A673 (cell line): ENCODE results near the gene SPTLC2. TPM values are rescaled to one million over a fixed set of nuclear protein-coding genes. Genes with fewer than 3 reads are reported as not detected.

Experiments
- BruUV-seq: library from RNA; stranded (reverse); fragments of 400-500 nt; replicated peaks from 2 replicates; lab custom pipeline; 2021; lab: Mats Ljungman, UMichigan
- CTCF ChIA-PET: fragments of 300-600 bp; sonication (Branson Sonifier 250); formaldehyde crosslinking; loops from one replicate; lab custom pipeline; 2022; ENCODE audit warnings: antibody characterized with exemption; lab: Charles Lee
- POLR2A ChIA-PET: fragments of 300-600 bp; sonication (Branson Sonifier 250); formaldehyde crosslinking; loops from one replicate; lab custom pipeline; 2022; ENCODE audit warnings: antibody characterized with exemption; ENCODE audit not compliant: low non-redundant PET; lab: Charles Lee
- DNase-seq: peaks from one replicate; pipeline ENCODE4 v3.0.0-alpha.2; 2015; ENCODE audit warnings: low spot score
- H3K27ac ChIP-seq: fragments of 200-600 bp; sonication (generic); 2 replicates; pipeline ENCODE4 v1.5.1; 2016; ENCODE audit warnings: mixed run types, low read depth, mild to moderate bottlenecking, mixed read lengths, antibody characterized with exemption, low read length; ENCODE audit not compliant: poor library complexity, severe bottlenecking
- H3K27me3 ChIP-seq: fragments of 200-600 bp; sonication (generic); replicated peaks from 2 replicates; pipeline ENCODE4 v1.6.1; 2017; ENCODE audit warnings: mixed run types, low read depth, mild to moderate bottlenecking, mixed read lengths, antibody characterized with exemption, low read length; ENCODE audit not compliant: insufficient read depth, poor library complexity
- H3K36me3 ChIP-seq: fragments of 200-600 bp; sonication (generic); 2 replicates; pipeline ENCODE4 v1.6.1; 2016; ENCODE audit warnings: mixed run types, mild to moderate bottlenecking, mixed read lengths, antibody characterized with exemption, low read length; ENCODE audit not compliant: insufficient read depth, poor library complexity, severe bottlenecking
- H3K4me1 ChIP-seq: fragments of 200-600 bp; sonication (generic); 2 replicates; pipeline ENCODE4 v1.6.1; 2017; ENCODE audit warnings: mixed run types, mild to moderate bottlenecking, mixed read lengths, antibody characterized with exemption, low read length; ENCODE audit not compliant: insufficient read depth, poor library complexity, severe bottlenecking
- H3K4me3 ChIP-seq: fragments of 200-600 bp; sonication (generic); 2 replicates; pipeline ENCODE4 v1.5.1; 2016; ENCODE audit warnings: low read depth, mixed run types, mild to moderate bottlenecking, mixed read lengths, low read length; ENCODE audit not compliant: poor library complexity, severe bottlenecking
- H3K9me3 ChIP-seq: fragments of 200-600 bp; sonication (generic); 2 replicates; pipeline ENCODE4 v1.6.1; 2016; ENCODE audit warnings: mixed run types, low read depth, mild to moderate bottlenecking, mixed read lengths, antibody characterized with exemption, low read length; ENCODE audit not compliant: poor library complexity, severe bottlenecking
- CTCF ChIP-seq: fragments of 300-800, 200-600 bp; sonication (generic); conservative IDR thresholded peaks from 2 replicates; pipeline ENCODE4 v1.5.1; 2017; ENCODE audit warnings: low read depth, mild to moderate bottlenecking, antibody characterized with exemption, low read length, moderate library complexity, mixed read lengths
- EZH2 ChIP-seq: fragments of 200-600 bp; sonication (generic); IDR thresholded peaks from 2 replicates; pipeline ENCODE4 v1.6.1; 2017; ENCODE audit warnings: borderline replicate concordance, low read depth, mild to moderate bottlenecking, mixed read lengths, antibody characterized with exemption, low read length; ENCODE audit not compliant: poor library complexity, severe bottlenecking
- intact Hi-C: fragments of 100-400 bp; cut with micrococcal nuclease; formaldehyde crosslinking; loops from one replicate; pipeline ENCODE4 v1.10.0; 2022; ENCODE audit not compliant: unreplicated experiment
- total RNA-seq: library from RNA; stranded (reverse); gene quantifications from 2 replicates; pipeline ENCODE4 v1.2.3, GENCODE V29; 2021

SPTLC2 gene
- total RNA-seq, 1 experiment from 2014 or later, result 17.3 TPM

- intact Hi-C loops, result no loop called here
- BruUV-seq, result no TSS peak
- Histone ChIP-seq H3K9me3 (no peaks in the 10 kb centered on the region), H3K4me1 (no peaks in the 10 kb centered on the region), H3K27ac (no peak overlapping the region), H3K4me3 (no peak overlapping the region), H3K36me3 (peaks cover 13% of the 10 kb centered on the region), H3K27me3 (no peaks in the 10 kb centered on the region)
- ChIA-PET POLR2A (no interaction called here), CTCF (no interaction called here)
- DNase-seq, result no peak
- TF ChIP-seq EZH2 (no peak), CTCF (no peak)
Observed at GRCh38 chr14:77507762-77508161, 108.7 kb downstream of the SPTLC2 start.

DNA sequence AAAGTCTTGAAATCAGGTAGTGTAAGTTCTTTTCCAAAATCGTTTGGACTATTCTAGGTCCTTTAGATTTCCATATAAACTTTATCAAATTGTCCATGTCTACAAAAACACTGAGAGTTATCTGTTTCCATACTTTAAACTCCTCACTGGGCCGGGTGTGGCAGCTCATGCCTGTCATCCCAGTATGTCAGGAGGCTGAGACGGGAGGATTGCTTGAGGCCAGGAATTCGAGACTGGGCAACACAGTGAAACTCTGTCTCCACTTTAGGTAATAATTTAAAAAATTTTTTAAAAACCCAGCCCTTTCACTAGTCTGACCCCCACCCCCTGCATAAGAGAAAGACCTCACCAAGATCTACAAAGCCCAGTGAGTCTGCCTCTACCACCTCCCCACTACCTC lies 111.4 kb downstream of the SPTLC2 start:
- Histone ChIP-seq H3K4me1 (no peaks in the 10 kb centered on the region), H3K4me3 (no peak overlapping the region), H3K27ac (no peak overlapping the region), H3K36me3 (no peaks in the 10 kb centered on the region), H3K9me3 (no peaks in the 10 kb centered on the region), H3K27me3 (no peaks in the 10 kb centered on the region)
- CTCF ChIA-PET, result interaction anchor here (0.5 kb wide), 1 partner anchor 192 kb away, joined by 4 read pairs; no protein-coding TSS in a partner anchor
- BruUV-seq, result no TSS peak
- TF ChIP-seq CTCF (no peak), EZH2 (no peak)
- intact Hi-C loops, result no loop called here
- no peak for DNase-seq
- POLR2A ChIA-PET, result no interaction called here

DNA sequence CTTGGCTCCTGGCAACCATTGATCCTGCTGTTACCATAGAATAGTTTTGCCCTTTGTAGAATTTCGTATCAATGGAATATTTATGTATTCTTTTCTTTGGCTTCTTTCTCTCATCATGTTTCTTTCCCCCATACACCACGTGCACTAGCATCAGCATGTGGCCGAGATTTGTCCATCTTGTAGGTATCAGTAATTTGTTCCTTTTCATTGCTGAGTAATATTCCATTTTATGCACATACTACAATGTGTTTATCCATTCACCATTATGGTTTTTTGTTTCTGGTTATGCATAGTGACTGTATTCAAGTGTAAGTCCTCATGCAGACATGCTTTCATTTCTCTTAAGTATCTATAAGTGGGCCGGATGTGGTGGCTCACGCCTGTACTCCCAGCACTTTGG lies 113.3 kb downstream of the SPTLC2 start:
- Histone ChIP-seq H3K36me3 (no peaks in the 10 kb centered on the region), H3K27ac (no peak overlapping the region), H3K4me1 (peaks cover under 1% of the 10 kb centered on the region), H3K9me3 (no peaks in the 10 kb centered on the region), H3K27me3 (peaks cover 4% of the 10 kb centered on the region), H3K4me3 (no peak overlapping the region)
- BruUV-seq, result no TSS peak
- ChIA-PET CTCF (no interaction called here), POLR2A (no interaction called here)
- intact Hi-C loops, result no loop called here
- no peak for TF ChIP-seq EZH2
- DNase-seq, result no peak

DNA sequence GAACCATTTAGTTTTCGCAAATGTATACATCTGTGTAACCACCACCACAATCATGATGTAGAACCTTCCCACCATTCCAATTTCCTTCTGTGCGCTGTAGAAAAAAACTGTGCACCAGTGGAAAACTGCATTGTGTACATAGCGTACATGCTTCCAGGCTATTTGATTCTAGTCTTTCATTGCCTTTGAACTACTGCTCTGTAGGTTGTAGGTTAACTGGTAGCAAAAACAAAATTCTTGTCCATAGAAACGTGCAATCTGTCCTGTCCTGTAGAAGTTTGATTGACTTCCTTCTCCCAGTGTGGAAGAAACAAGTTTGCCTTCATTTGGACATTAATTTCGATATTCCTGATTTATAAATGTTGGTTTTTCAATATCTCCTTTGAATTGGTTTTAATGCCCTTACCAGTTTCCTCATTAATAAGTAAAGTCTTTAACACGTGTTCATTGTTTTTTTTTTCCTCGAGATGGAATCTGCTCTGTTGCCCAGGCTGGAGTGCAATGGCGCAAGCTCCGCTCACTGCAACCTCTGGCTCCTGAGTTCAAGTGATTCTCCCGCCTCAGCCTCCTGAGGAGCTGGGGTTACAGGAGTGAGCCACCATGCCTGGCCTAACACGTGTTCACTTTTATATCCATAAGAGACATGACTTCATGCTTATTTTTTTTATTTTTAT lies 114.2 kb downstream of the SPTLC2 start:
- ChIA-PET CTCF (no interaction called here), POLR2A (no interaction called here)
- Histone ChIP-seq H3K27ac (no peak overlapping the region), H3K4me3 (no peak overlapping the region), H3K4me1 (peaks cover 5% of the 10 kb centered on the region), H3K36me3 (no peaks in the 10 kb centered on the region), H3K27me3 (peaks cover 4% of the 10 kb centered on the region), H3K9me3 (no peaks in the 10 kb centered on the region)
- no peak for DNase-seq
- no peak for TF ChIP-seq CTCF
- TF ChIP-seq EZH2, result no peak
- intact Hi-C loops, result no loop called here
- BruUV-seq, result no TSS peak
